Measurements from ENCODE around the gene CDH2.

The CDH2 gene

DNA sequence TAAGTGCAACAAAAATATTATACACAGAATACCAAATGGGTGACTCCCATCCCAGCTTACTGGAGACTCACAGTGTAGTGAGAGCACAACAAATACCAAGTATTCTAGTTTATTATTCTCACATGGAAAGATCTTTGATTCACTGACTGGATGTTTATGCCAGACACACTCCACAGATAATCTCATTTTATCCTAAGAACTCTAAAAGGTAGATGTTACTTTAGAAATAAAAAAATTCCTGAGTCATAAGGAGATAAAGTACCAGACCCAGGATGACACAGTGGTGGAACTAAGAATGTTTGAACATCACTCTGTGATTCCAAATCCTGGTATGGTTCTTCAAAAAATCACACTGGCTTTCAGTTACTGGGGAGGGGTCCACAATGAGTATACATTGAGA, 136.2 kb downstream of the CDH2 start:
- no peak for DNase-seq

DNA sequence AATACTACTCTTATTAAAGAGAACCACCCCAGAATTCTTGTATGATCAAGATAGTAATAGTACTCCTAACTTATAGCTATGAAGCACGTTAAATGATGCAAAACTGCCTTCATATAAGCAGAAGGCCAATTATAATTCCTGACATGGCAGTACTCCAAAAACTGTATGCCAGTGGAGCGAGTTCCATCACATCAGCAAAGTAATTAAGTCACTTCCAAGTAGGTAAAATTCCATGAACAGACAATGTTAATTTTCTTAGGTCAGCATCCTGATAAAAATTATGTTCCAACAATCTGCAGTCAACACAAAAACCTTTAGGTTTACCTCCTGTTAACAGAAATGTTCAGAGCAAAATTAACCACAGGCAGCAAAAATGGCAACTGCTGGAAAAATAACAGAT, 136.7 kb downstream of the CDH2 start:
- no peak for DNase-seq

DNA sequence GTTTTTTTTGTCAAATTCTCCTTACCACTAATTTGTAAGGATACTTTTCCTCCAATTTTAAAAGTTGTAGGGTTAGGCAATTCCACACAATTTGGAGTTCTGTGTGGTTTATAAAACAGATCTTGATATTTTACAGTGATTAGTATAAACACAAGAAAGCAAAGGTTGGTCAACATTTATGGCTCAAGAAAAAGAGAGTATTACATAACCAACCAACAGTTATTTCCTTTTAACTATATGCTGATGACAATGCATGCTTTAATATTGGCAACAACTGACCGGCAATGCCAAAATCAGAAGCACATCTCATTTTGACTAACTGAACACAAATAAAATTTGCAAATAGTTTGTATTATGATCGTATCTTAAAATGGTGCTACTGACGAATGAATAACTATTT, 137.2 kb downstream of the CDH2 start:
- DNase-seq = no peak

DNA sequence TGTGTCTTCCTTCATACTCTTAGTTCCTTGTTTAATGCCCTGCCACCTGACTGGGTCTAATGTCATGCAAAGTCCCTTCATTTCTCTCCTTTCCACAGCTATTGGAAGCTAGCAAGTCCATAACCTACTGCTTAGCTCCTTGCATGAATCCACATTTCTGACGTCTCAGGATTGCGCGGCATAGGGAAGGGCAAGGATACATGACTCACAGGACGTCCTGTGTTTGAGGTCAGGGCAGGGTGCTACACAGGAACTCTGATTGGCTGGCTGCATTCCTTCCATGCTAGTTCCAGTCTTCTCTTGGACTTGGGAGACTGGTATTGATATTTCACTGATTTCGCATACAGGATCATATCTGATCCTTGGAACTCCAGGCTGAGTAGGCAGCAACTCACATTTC, 137.9 kb downstream of the CDH2 start:
- peak; percentile 63 for DNase-seq

DNA sequence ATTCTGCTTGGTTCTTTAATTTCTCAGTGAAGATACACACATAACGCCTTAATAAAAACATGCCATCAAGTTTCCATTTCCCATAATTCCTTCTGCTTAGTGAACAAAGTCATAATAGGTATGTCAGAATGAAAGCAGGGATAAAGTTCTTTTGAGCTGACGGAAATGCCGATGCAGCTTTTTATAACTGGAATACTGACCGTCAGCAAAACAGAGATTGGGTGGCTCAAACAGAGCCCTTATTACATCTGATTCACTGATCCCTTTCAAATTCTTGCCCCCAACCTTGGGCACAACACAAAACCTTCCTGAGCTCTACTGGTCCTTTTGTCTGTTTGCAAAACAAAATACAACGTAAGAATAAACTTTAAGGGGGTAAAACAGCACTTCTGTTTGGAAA, 140.4 kb downstream of the CDH2 start:
- DNase-seq = no peak

DNA sequence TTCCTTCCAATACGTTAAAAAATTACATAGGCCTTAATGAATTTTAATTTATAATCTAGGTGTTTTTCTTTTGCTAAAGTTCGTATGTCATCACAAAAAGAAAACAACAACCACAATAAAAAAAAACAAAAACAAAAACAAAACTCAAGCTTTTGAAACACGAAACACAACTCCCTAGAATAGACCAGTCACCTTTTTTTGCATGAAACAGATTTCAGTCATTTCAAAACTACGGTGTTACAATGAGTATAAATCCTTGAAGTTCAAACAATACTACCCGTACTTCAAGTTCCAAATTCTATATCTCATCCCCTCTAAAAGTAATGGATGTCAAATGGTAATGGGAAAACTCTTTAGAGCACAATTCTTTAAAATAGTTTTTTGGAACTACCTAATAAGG, 142.4 kb downstream of the CDH2 start:
- DNase-seq = no peak

DNA sequence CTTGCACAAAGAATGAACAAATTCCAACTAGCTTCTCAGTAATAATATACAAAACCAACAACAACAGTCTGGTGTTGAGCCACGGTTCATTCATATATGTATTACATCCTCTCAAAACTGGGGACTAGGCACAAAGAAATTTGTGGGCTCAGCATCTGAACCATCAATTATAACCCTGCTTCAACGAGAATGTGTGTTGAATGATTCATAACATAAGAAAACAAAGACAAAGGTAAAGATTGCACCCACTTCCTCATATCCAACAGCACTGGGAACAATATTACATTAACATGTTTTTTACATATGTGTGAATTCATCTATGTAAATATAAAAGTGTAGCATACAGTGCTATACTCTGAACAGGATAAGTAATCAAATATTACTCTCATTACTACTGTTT, 144.8 kb downstream of the CDH2 start:
- no peak for DNase-seq

DNA sequence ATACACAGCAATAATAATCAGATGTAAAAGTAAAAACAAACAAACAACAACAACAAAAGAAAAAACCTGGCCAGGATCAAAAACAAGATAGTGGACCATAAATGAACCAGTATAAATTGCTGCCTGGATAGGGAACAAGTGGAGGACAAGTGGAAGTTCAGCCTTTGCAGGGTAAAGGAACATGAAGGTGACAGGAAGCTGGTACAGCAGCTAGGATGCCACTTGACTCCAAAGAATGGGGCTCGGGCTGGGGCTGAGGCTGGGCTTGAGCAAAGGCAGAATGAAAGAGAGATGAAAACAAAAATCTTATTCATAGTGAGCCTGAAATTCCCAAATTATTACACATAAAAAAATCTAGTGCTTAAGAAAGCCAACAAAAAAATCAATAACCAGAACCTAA, 146.5 kb downstream of the CDH2 start:
- DNase-seq = no peak

DNA sequence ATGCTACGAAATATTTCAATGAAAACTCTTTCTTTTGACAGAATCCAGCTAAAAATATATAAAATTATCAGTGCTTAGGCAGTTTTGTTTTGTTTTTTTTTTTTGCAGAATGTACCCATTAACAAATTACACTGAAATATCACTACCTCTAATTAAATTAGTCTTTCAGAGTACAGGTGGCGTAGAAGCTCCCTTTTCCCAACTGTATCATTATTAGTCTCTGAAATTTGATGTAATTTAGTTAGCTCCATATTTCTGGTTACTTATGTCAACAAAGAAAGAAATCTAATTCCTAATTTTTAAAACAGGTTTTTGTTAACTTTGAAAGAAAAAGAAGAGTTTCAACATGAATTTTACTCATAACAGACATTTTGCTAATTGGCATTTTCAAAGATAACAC, 149.2 kb downstream of the CDH2 start:
- DNase-seq = no peak

DNA sequence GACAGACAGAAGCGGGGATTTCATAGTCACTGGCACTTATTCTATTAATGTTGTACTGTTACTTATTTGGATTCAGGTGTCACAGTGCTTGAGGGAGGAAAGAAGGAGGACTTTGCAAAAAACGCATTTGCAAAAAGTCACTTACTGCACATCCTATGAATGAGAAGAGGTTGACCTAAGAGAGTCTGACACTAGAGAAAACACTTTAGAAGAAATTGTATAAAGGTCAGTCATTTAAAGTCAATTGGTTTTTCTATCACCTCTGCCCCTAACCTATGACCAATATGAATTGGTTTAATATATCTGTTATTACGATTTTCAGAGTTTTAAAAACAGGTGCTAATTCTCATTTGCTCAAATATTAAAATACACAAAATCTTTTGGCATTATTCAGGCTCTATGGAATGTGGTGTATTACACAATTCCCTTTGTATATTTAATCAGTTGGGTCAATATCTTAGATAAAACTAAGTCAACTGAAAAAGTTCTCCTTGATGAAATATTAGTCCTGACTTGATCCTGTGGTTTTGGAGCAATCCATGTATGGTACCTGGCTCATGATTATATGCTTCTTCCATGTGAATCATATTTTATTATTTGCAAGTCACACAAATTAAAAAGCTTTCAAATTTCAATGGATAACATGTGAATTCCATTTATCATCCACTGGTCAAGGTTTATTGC, 157.4 kb downstream of the CDH2 start:
- no peak for DNase-seq

DNA sequence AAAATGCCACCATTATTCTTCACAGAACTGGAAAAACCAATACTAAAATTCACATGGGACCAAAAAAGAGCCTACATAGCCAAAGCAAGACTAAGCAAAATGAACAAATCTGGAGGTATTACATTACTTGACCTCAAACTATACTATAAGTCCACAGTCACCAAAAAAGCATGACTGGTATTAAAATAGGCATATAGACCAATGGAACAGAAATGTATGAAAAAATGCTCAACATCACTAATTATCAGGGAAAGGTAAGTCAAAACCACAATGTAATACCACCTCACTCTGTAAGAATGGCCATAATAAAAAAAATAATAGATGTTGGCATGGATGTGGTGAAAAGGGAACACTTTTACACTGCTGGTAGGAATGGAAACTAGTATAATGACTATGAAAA, 158.6 kb downstream of the CDH2 start:
- peak; percentile 51 for DNase-seq

DNA sequence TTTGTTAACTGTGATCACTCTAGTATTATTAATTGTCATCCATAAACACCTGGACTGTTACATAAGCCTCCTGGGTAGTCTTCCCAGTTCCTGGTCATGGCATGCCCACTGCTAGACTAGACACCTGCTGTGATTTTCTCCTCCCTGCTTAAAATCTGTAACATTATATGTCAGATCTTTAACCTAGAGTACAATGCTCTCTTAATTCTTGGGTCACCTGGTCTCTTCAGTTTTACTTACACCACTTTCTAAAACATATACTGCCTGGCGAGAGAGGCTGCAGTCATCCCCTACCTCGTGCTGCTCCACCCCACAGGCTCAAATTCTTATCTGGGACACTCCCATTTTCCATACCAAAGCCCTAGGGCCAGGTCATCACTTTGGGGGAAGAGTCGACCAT, 161.3 kb downstream of the CDH2 start:
- DNase-seq = no peak

DNA sequence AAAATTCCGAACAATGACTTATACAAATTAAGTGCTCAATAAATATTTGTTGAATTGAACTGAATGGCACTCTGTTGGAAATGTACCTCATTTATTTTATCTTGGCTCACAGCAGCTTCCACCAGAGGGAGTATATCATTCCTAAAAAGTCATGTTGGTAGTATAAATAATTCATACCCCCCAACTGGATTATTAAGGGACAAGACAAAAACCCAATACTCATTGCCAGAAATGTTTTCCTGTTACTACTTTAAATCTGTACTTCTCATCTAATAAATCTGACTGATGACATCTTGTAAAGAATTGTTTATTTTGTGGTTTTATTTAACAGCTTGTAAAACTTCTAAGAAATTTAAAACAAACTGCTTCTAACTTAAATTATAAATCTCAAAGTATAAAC, 163.9 kb downstream of the CDH2 start:
- peak; percentile 35 for DNase-seq

DNA sequence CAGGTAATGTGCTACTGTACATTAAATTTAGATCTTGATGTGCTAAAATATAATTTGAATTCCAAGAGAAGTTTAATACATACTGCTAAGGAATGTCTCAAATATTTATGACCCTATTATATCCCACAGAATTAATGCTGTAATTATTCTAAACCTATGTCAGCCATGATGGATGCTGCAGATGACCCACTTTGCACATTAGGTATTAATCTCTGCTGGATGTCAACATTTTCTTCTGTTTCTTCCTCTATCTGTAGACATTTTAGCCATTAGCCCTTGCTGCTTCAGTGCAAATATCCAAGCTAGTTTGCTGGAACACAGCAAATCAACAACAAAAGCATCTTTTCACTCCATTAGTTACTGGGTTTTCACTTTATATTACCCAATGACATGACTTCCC, 164.6 kb downstream of the CDH2 start:
- DNase-seq = no peak

DNA sequence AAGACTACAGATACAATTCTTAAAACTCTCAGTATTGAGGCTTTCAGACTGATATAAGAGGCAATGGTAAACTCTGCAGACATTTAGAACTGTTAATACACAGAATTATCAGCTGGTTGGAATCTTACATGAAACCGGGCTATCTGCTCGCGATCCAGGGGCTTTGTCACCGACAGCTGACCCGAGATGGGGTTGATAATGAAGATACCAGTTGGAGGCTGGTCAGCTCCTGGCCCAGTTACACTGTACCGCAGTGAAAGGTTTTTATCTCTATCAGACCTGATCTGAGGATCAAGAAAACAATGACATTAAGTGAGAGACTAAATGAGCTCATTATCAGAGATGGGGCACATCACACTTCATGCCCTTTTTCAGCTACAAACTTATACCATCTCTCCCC, 167.3 kb downstream of the CDH2 start:
- DNase-seq = no peak

DNA sequence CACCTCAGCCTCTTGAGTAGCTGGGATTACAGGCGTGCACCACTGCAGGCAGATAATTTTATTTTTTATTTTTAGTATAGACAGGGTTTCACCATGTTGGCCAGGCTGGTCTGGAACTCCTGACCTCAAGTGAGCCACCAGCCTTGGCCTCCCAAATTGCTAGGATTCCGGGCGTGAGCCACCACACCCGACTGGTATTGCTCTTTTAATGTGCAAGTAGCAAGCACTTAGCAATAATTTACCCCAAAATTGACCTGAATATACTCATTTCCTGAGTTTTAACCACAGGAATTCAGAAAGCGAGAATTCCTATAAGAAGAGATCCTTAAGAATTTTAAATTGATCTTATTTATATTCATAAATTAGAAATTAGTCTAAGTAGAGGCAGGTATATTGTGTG, 169.1 kb downstream of the CDH2 start:
- DNase-seq = peak; percentile 70

DNA sequence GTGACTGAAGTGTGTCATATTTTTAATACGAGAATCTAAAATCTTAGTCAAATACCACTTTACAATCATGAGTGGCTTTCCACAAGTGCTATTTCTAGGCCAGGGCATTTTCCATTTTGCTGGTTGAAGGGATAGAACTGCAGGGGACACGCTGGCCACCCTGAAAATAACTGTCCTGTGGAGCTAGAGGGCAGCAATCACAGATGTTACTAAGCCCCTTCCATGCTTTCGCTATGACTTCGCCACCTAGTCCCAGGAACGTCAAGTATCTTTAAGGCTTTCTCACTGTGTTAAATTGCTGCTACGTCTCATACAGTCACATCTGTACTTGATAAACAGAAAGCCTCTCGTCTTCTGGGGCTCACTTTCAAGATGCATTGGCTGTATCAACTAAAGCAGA, 171.8 kb downstream of the CDH2 start:
- peak; percentile 31 for DNase-seq

DNA sequence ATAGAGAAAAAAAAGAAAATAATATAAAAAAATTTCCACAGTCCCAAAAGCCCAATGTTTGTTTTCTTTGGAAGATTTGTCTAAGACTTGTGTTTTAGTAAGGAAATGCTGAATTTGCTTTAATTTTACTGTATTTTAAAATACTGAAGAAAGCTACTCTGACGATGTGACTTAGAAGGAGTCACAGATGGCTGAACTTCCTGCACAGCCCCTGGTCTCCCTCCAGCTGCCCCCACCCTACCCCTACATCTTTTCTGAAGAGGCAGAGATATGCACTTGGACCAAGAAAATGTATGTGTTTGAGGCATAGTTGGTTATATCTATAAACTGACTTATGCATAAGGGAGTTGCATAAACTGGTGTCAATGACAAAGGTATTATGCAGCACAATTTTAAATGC, 172.3 kb downstream of the CDH2 start:
- no peak for DNase-seq

DNA sequence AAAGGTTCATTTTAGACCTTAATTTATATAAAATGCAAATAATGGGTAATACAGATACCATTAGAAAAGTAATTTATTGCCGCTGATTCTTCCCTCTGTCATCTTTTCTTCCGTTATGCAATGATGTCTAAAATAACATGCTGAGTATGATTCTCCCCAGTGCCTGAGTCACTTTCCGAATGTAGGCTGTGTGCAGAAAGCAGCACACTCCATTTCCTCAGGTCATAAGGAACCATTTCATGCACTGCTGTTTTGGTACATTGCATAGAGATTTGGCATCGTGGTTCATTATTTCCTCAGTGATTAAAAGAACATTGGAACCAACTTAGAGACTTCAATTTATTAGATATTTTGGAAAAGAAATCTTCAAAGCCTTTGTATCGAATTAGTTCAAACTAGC, 173.5 kb downstream of the CDH2 start:
- DNase-seq = peak; percentile 70

DNA sequence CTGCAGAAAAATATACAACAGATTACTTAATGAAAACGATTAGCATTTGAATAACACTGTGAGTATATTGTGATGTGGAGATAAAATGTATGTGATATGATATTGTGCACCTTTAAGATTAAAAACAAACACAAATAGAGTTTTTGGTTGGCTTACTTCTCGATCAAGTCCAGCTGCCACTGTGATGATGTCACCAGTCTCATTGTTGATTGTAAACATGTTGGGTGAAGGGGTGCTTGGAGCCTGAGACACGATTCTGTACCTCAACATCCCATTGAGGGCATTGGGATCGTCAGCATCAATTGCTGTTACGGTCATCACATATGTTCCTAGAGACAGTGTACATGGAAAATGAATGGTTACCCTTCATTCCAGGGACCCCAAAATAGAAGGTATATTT, 174.1 kb downstream of the CDH2 start:
- no peak for DNase-seq

DNA sequence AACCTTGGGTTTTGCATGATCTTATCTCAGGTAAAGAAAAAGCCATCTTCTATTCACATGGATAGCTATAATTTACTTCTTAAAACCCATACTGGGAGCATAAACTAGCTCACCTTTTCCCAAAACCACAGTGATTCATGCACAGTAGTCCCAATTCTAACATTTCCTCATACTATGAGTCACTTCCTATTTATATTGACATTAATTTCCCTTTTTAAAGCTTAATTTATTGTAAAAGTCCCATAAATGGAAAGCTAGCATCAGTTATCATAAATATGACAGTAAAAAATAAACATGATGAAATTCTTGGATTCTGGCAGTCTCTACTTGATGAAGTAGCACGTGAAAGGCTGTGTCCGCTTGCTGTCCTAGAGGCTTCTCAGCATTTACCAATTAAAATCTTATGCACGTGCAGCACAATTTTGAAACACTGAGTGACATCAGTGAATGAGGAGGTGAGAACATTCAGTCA, 180.1 kb downstream of the CDH2 start:
- DNase-seq = peak; percentile 35

DNA sequence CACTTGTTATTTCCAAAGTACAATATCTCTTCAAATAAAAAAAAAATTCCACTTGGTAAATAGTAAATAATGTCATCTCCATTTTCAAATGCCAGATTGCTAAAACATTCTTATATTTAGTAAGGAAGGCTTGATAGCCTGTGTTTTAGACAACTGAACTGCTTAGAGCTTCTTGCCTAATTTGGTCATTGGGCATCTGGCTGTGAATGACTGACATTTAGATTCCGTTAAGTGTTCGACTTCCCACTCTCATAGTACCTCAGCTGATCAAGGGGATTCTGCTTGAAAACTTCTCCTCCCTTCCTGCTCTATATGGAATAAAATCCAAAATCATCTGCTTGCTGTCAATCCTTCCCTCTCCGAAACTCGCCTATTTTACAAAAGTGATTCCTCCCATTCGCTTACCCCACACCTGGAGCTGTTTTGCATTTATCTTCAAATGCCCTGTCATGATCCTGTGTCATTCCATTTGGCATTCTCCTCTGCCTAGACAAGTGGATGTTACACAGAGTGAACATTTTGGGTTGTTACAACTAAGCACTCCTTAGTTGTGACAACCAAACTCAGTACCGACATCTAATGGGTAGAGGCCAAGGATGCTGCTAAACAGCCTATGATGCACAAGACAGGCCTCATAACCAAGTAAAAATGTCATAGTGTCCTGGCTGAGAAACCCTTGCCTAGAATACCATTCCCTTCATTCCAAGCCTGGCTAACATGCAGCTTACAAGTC, 181.0 kb downstream of the CDH2 start:
- DNase-seq = no peak

DNA sequence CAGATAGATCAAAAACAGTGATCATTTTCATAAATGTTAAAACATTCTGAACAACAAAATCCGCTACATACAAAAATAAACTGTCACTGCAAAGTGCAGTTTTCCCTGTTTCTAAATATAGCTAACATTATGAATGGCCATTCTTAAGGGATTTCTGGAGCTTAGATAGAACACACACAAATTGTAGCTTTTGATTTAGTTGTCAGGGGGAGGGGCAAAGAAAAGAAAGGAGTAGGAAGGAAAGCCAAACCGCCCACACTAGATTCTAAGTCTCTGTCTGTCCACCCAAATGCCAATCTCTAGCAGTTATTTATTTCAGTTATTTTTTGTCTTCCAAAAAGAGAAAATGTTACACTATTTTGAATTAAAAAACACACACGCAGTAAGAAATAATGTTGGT, 182.4 kb downstream of the CDH2 start:
- DNase-seq = no peak

DNA sequence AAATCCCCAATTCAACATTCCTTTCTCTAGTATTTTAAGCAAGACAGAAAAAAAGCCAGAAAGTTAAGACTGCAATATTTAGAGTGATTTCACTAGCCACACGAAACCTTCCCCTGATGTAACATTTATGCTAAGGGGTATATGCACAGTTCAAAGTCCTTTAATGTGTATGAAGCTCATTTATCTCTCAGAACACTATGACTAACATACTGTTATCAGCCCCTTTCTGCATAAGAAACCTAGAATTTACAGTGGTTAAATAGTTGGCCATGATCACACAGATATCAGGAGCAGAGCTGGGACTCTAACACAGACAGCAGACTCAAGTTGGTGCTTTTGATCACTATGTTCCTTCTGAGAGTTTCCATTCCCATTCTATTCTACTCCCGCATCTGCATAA, 185.5 kb downstream of the CDH2 start:
- no peak for DNase-seq

DNA sequence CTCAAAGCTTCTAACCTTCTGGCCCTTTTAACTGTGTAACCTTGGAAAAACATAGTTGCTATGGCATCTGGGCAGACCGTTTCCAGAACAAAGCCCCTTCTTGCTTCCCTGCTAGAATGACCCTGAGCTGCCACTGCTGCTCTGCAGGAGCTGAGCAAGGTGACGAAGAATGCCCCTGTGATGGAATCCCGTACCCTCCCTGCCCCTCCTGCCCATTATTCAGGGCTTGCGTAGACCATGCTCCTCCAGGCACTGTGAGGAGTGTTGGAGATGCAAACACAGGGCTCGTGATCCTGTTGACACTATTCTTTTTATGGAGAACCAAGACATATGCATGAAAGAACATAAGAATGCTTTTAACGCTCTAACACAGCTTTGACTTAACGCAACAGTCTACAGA, 191.1 kb downstream of the CDH2 start:
- DNase-seq = no peak

Measured in fibroblast of skin of back (primary cell).